Cardiac fibroblast (primary cell): ENCODE measurements around the gene TNNT1.
A peak's percentile ranks its signal among the peaks of the same experiment; 100 is the strongest.

Experiments used
- DNase-seq, 2 donors: peaks; one replicate each; pipeline versions ENCODE4 v3.0.0 to v3.0.0-alpha.2; 2010; ENCODE audit warnings: low read depth in 2 of 2
- H3K4me3 ChIP-seq, 2 donors: replicated peaks in 1 of 2; 1 replicate in 1 of 2; 2 replicates in 1 of 2; pipeline ENCODE4 v1.5.1; 2011; ENCODE audit warnings: low read depth in 2 of 2, low read length in 2 of 2, mild to moderate bottlenecking in 2 of 2, moderate library complexity in 1 of 2
- CTCF ChIP-seq: IDR thresholded peaks from one replicate; pipeline ENCODE4 v1.5.1; 2011; ENCODE audit warnings: low read depth, mild to moderate bottlenecking, low read length, inconsistent platforms

TNNT1 gene

GRCh38 chr19:55149078-55150003 is at the start of gene TNNT1:
TSS of gene TNNT1 (minus strand) at chr19:55149206. CDS start at chr19:55147157, 2,049 bp downstream.
- H3K4me3 ChIP-seq = no peak within 1 kb of the TSS
- no peak for DNase-seq
- TF ChIP-seq CTCF = no peak

- no peak for TF ChIP-seq CTCF
- H3K4me3 ChIP-seq = no peak overlapping the region
- DNase-seq = no peak
Measured at GRCh38 chr19:55198651-55199050, 49.6 kb upstream of the TNNT1 start.

- no peak for TF ChIP-seq CTCF
- no peak overlapping the region for H3K4me3 ChIP-seq
- DNase-seq = peak in 1 of 2 donors; percentile 43
Measured at GRCh38 chr19:55197528-55197927, 48.5 kb upstream of the TNNT1 start.

- H3K4me3 ChIP-seq = no peak overlapping the region
- peak in 1 of 2 donors; percentile 27 for DNase-seq
- no peak for TF ChIP-seq CTCF
Measured at GRCh38 chr19:55196803-55197202, 47.8 kb upstream of the TNNT1 start.

- TF ChIP-seq CTCF = no peak
- DNase-seq = no peak
- no peak overlapping the region for H3K4me3 ChIP-seq
Measured at GRCh38 chr19:55193481-55193880, 44.5 kb upstream of the TNNT1 start.

GRCh38 chr19:55189403-55189835 is 40.4 kb upstream of the TNNT1 start:
- DNase-seq = peak; percentile 97 to 98
- no peak for TF ChIP-seq CTCF
- H3K4me3 ChIP-seq = no peak overlapping the region
